Thyroid gland (tissue), 4 donors: ENCODE data around the gene NNT.

Experiments used
- POLR2A ChIP-seq, 2 donors: fragments of 450-650 bp; IDR thresholded peaks; one replicate each; pipeline ENCODE4 v1.6.1; 2017; ENCODE audit warnings: antibody characterized with exemption in 2 of 2, mild to moderate bottlenecking in 2 of 2, moderate library complexity in 1 of 2
- TF ChIP-seq, protein P1 (sequence below), 6 experiments: fragments of 200-600 bp in 3 of 6; fragments of 450-650 bp in 3 of 6; sonication (generic) in 3 of 6; IDR thresholded peaks; one replicate each; pipeline ENCODE4 v1.5.1; 2016 to 2019; ENCODE audit warnings: antibody characterized with exemption in 6 of 6, mild to moderate bottlenecking in 2 of 6, inconsistent platforms in 1 of 6, moderate library complexity in 1 of 6

DNA sequence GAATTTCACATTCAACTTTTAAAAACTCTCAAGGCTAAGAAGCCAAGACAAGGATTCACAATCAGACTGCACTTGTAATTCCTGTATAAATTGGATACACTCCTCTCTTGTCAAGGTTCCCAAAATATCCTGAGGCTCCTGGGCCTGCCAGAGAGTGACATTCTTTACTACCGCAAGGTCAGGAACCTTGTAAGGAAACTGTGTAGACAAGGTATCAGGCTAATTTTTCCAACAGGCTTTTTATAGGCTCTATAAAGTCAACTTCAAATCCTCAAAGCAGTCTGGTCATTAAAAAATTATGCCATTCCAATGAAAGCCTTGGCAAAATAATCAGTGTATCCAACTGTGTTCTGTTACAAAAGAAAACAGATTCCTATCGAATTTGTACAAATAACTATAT lies 30.6 kb upstream of the NNT start:
- TF ChIP-seq, protein P1, sequence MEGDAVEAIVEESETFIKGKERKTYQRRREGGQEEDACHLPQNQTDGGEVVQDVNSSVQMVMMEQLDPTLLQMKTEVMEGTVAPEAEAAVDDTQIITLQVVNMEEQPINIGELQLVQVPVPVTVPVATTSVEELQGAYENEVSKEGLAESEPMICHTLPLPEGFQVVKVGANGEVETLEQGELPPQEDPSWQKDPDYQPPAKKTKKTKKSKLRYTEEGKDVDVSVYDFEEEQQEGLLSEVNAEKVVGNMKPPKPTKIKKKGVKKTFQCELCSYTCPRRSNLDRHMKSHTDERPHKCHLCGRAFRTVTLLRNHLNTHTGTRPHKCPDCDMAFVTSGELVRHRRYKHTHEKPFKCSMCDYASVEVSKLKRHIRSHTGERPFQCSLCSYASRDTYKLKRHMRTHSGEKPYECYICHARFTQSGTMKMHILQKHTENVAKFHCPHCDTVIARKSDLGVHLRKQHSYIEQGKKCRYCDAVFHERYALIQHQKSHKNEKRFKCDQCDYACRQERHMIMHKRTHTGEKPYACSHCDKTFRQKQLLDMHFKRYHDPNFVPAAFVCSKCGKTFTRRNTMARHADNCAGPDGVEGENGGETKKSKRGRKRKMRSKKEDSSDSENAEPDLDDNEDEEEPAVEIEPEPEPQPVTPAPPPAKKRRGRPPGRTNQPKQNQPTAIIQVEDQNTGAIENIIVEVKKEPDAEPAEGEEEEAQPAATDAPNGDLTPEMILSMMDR (IDR thresholded peaks at IDR 0.05), result no peak
- TF ChIP-seq POLR2A (IDR thresholded peaks at IDR 0.05), result no peak
